Activated CD8-positive, alpha-beta memory T cell treated with anti-CD3 and anti-CD28 coated beads for 1 hour (primary cell): ENCODE data around the gene RAB29.

Experiments used
- DNase-seq, 2 donors: peaks; one replicate each; pipeline ENCODE4 v3.0.0-alpha.2; 2020; ENCODE audit warnings: low read depth in 1 of 2; ENCODE audit errors: extremely low read depth in 1 of 2

The RAB29 gene

DNA sequence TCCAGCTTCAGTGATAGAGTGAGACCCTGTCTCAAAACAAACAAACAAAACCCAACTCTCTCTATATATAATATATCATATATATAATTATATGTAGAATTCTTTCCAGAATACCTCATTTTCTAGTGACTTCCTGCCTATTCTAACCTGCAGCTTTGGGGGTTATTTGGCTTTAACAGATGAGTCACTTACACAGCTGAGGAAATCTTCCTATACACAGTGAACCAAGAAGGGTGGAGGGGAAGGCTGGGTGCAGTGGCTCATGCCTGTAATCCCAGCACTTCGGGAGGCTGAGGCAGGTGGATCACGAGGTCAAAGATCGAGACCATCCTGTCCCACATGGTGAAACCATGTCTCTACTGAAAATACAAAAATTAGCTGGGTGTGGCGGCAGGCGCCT, 9.2 kb downstream of the RAB29 start:
- no peak for DNase-seq

DNA sequence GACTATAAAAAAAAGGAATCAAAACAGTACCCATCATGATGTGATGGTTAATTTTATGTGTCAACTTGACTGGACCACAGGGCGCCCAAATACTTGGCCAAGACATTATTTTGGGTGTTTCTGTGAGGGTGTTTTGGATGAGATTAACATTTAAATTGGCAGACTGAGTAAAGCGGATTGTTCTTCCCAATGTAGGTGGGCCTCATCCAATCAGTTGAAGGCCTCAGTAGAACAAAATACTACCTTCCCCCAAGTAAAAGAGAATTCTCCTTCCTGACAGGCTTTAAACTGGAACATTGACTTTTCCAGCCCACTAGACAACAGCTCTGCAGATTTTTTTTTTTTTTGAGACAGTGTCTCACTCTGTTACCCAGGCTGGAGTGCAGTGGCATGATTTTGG, 10.7 kb downstream of the RAB29 start:
- DNase-seq: no peak

DNA sequence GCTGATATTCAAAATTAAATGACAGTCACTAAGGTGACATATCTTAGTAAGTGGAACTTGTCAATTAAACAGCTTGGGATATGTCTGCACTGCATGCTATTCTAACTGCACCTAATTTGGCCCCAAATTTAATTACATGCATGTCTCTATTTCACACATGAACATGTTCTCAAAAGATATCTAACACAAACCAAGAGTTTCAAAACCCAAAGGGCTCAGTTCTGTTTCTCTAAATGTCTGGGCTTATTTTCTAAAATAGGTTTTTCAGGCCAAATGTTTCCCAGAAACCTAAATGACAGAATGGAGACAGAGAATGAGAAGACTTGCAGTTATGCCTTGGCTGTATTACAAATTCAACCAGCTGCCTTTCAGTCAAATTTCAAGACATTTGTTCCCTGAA, 11.3 kb downstream of the RAB29 start:
- no peak for DNase-seq

DNA sequence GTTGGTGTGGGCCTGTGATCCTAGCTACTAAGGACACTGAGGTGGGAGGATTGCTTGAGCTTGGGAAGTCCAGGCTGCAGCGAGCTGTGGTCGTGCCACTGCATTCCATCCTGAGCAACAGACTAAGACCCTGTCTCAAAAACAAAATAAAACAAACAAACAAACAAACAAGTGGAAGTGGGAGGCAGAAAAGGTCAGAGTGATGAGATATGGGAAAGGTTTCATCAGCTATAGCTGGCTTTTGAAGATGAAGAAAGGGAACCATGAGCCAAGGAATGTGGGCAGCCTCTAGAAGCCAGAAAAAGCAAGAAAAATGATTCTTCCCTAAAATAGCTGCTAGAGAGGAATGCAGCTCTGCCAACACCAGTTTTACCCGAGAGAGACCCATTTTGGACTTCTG, 14.7 kb downstream of the RAB29 start:
- DNase-seq: no peak

DNA sequence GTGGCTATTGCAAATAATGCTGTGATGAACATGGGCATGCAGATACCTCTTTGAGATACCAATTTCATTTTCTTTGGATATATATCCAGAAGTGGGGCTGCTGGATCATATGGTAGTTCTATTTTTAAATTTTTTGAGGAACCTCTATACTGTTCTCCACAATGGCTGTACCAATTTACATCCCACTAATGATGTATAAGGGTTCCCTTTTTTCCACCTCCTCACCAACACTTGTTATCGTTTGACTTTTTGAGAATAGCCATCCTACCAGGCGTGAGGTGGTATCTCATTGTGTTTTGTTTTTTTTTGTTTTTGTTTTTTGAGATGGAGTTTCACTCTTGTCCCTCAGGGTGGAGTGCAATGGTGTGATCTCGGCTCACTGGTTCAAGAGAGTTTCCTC, 18.7 kb downstream of the RAB29 start:
- no peak for DNase-seq

DNA sequence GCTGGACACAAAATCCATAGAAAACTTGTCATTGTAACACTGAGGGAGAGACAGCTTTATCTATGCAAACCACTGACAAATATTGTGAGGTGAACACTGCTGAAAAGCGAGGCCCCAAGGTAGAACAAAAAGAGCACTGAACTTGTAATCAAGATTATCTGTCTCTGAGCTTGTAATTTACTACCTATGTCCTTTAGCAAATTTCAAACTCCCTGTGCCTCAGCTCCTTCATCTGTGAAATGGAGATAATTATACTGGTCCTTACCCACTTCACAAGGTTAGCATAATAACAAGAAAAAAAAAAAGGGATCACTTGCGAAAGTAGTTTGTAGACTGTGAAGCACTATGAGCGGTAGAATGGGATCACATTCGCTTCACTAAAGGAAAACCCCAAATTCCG, 20.4 kb downstream of the RAB29 start:
- DNase-seq: no peak

DNA sequence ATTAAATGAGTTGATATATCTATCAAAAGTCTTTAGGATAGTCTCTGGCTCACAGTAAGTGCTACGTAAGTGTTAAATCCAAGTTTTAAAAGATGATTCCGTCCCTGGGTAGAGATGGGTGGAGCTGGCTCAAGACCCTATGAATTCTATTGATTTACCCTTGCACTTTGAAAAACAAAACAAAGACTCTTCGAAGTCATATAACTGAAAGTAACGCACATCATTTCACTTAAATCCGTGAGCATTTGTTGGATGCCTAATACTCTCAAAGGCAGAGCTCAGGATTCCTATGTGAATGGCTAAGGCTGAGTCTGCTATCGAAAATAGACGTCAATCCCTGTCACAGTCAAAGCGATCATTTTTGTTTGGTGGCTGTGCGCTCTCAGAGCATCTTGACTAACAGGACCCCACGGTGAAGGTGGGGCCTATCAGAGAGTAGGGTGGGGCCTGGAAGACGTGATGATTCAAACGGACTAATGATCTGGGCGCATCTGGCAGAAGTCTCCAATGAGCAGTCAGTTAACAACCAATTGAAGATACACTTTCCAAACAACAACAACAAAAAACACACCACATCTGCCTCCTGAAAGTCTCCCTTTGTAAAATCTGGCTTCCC, 24.1 kb downstream of the RAB29 start:
- no peak for DNase-seq

DNA sequence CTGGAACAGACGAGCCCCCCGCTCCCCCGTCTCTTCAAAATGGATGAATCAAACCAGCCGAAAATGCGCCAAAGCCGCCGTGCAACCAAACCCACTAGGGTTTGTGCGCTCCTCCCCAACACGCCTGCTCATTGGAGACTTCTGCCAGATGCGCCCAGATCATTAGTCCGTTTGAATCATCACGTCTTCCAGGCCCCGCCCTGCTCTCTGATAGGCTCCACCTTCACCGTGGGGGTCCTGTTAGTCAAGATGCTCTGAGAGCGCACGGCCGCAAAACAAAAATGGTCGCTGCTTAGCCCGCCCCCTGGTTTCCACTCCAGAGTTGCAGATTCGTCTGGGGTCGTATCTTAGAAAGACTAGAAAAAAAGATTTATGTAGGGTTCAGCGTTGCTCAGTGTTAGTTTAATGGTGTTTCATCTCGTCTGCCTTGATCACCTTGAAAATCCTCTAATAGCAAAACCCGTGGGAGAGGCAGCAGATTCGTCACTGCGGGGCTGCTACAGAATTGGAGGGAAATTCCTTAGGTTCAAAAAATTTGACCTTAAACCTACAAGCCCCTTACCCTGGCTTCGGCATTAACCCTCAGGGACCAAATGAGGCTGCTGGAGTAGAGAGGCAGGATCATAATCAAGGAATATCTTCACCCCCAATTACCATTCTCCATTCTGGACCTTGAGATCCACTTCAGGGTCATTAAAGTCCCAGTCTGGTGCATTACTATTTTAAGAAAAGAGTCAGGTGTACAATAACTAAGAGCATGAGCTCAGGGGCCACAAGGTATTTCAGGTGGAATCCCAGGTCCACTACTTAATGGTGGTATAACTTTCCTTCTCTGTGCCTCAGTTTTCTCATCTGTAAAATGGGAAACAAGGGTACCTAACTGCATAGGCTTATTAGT, 24.9 kb downstream of the RAB29 start, which contains the start of gene NUCKS1:
TSS of gene NUCKS1 (minus strand) at position 45 of the 898 bp plus-strand sequence. CDS start 209 bp downstream, outside the sequence.
- peak; percentile 87 to 94 for DNase-seq

DNA sequence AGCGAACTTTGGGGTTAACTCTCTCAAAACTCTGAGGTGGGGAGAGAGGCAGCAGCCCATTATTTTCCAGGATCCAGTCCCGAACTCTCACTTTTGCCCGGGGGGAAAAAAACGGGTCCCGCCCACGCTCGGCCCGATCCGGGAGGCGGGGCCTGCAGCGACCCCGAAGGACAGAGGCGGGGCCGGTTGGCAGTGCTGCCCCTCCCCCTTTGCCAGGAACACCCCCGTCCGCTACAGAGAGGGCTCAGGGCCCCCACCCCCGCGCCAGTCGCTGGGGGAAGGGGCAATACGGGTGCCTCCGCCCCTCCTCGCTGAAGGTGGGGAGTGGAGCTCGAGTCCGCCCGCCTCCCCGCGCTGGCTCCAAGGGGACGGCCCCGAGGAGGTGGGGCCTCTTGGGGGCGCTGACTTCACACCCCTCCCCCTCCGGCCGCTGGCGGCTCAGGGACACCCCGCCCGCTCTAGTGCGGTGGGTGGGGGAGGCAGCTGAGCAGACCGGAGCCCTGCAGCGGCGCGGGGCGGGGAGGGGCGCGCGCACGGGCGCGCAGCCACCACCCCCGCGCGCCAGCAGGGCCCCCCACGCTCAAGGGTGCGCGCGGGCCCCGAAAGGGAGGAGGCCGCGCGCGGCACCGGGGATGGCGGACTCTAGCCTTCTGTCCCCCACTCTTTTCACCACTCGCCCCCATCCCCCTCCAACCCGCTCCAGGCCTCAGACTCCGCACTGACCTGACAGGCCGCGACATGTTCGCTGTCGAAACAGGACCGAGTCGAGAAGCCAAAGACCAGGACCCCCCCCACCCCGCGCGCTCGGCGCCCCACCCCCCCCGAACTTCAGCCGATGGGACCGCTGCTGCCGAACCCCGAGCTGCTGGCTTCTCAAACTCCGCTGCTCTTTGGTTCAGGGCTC, 25.8 kb downstream of the RAB29 start:
- DNase-seq: peak; percentile 84 to 92

DNA sequence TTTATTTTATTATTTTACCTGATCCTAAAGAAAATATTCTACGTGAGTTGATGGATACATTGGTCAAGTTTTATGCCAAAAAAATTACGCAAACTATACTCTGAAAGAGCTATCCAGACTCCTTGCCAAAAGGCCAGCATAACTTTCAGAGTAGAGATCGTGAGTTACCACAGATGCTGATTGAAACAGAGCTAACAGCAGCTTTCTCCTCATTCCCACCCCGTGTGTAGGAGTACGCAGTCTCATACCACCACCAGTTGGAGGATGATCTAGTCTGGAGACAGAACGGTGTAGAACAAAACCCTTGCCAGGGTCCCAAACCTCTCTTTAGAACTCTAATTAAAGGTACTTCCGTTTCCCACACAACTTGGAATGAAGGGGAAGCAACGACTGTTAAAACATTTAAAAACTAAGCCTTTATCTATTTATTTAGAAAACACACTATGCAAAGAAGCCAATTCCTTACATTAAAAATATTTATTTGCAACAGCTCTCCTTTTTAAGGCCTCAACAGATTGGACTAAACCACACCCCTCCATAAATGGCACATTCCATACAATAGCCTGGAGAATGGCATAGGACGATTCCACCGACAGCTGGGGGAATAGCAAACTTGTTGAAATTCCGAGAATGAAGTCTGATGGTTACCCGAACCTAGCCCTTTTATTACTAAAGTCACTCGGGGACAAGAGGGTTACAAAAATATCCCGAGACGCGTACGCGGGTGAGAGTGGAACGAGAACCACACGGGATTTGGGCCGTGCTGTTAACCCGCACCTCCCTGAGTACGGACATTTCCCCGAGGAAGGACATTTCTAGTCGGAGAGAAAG, 26.7 kb downstream of the RAB29 start:
- peak in 1 of 2 donors; percentile 4 for DNase-seq

DNA sequence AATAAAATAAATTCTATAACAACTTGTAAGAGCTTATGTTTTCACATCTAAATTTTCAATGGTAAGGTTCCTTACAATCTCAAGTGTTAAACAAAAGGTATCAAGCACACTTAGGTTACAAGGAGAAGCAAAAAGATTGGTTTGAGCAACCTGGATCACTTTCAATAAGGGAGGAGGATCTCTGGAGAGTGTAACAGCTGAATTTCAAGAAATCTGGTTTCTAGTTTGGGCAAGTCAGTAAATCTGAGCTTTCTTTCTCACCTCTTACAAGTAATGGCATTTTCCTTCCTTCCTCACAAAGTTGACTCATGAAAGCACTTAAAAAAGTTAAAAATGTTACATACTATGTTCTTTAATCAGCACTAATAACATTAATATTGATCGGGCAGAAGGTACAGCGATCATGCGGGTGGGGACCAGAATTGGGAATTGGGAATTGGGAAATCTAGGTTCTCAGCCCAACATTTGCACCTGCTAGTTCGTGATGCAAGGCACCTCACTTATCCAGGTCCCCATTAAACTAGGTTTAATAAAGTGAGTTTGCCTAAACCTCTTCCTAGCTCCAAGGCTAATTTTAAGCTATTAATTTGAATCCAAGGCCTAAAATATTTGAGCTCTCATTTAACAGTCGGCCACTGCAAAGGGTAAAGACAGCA, 28.4 kb downstream of the RAB29 start:
- no peak for DNase-seq

DNA sequence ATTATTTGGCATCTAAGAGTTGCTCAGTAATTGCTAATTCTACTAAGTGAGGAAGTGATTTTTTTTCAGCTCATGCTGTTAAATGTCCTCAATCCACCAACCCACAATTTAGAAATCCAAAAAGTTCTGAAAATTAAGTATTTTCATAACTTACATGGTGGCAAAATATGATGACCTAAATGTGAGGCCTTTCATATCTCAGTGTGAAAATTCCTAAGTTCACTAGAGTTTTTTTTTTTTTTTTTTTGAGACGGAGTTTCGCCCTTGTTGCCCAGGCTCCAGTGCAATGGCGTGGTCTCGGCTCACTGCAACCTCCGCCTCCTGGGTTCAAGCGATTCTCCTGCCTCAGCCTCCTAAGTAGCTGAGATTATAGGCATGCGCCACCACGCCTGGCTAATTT, 30.9 kb downstream of the RAB29 start:
- DNase-seq: no peak

DNA sequence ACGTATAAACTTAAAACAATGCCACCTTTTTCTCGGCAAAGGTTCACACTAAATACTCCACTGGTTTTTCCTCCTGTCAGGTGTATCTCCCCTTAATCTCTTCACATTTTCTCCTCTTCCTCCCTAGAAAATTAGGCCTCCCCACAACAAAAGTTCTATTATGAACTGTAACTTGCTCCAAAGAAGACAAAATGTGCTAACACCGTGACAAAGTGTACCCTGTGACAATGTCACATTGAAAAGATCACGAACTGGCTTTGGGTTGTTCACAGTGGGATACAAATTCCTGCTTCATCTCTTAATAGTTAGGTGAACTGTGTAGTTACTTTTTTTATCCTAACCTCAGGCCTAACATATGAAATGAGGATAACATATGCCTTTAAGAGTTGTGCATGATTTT, 31.3 kb downstream of the RAB29 start:
- no peak for DNase-seq

DNA sequence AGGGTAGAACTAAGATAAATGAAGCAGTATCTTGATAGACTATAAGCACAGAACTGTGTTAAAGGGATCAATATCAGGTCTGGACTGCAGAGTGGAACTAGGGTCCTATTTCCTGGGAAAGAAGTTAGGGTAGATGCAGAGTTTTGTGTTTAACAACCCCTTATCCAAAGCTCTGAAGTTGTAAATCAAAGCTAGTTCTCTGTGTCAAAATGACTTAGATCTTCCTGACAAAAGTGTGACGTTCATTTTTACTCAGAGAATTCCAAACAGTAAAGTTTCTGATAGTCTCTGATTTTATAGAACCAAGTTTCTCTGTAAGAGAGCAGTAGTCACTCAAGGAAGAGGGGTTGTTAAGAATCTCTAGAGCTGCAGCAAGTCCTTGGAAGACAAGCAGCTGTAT, 33.6 kb downstream of the RAB29 start:
- no peak for DNase-seq

DNA sequence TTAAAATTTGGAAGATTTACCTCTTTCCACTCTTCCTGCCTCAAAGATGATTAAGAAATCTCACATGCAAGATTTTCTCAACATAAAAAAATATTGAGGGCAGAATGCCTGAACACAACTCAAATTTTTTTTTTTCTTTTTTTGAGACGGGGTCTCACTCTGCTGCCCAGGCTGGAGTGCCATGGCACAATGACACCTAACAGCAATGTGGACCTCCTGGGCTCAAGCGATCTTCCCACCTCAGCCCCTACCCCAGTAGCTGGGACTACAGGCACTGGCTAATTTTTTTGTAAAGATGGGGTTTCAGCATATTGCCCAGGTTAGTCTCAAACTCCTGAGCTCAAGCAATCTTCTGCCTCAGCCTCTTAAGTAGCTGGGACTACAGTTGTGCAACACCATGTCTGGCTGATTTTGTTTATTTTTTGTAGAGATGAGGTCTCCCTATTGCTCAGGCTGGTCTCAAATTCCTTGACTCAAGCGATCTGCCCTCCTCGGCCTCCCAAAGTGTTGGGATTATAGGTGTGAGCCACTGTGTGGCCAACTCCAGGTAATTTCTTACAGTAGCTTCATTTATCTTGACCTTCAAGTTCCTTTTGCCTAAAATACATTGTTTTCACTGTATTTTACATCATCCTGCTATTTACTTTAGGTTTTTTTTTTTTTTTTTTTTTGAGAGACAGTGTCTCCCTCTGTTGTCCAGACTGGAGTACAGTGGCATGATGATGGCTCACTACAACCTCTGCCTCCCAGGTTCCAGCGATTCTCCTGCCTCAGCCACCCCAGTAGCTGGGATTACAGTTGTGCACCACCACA, 35.7 kb downstream of the RAB29 start:
- DNase-seq: no peak

DNA sequence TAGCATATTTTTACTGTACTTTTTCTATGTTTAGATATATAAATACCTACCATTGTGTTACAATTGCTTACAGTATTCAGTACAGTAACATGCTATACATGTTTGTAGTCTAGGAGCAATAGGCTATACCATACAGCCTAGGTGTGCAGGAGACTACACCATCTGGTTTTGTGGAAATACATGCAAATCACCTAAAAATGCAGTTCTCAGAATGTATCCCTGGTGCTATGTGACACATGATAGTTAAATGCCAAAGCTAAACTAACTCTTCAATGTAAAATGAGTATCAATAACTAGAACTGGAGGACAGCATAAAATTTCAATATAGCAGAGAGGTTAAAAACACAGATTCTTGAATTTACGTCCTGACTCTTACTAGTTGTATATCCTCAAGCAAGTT, 40.1 kb downstream of the RAB29 start:
- no peak for DNase-seq

DNA sequence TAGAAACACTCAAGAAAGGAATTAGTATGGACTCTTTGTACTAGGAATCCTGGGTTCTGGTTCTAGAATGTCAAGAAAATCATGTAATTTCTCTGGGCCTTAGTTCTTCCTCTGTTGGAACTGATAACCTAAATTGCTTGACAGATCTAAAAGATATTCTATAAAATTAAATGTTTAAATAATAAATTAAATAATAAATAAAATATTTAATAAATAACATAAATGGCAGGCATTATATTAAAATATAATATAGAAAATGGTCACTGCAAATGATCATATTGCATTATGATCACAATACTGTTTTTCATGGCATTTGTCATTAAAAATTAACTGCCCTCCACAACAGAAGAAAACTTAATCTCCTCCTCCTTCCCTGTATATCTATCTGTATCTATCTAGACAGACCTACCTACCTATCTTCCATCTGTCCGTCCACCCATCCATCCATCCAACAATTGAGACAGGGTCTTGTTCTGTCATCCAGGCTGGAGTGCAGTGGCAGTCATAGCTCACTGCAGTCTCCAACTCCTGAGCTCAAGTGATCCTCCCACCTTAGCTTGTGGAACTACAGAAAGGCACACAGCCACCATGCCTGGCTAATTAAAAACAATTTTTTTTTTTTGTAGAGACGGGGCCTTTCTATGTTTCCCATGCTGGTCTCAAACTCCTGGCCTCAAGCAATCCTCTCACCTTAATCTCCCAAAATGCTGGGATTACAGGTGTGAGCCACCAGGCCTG, 41.7 kb downstream of the RAB29 start:
- DNase-seq: no peak

DNA sequence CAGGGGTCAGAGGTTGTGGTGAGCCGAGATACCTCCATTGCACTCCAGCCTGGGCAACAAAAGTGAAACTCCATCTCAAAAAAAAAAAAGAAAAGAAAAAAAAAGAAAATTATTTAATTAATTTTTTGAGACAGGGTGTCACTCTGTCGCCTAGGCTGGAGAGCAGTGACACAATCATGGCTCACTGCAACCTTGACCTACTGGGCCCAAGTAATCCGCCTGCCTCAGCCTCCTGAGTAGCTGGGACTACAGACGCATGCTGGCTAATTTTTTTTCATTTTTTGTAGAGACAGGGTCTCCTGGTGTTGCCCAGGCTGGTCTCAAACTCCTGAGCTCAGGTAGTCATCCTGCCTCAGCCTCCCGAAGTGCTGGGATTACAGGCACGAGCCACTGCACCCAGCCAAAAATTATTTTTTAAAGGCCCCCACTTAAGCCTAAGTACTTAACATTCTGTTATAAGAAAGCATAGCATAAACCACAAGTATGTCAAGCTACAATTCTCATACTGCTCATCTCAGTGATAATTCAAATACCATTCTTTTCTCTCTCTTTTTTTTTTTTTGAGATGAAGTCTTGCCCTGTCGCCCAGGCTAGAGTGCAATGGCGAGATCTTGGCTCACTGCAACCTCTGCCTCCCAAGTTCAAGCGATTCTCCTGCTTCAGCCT, 45.2 kb downstream of the RAB29 start:
- no peak for DNase-seq
